Mesendoderm (in vitro differentiated cells): Measurements from ENCODE around the gene SDK2.
A peak's percentile ranks its signal among the peaks of the same experiment; 100 is the strongest.

Source experiments
- DNase-seq: peaks from one replicate; pipeline ENCODE4 v3.0.0; 2013
- H2AK5ac ChIP-seq: 2 replicates; pipeline ENCODE4 v1.6.1; 2013; ENCODE audit warnings: low read length, inconsistent platforms
- H2BK120ac ChIP-seq: 2 replicates; pipeline ENCODE4 v1.6.1; 2013; ENCODE audit warnings: low read depth, mild to moderate bottlenecking, low read length, moderate library complexity, mixed read lengths
- H2BK15ac ChIP-seq: replicated peaks from 2 replicates; pipeline ENCODE4 v1.6.1; 2013; ENCODE audit warnings: low read depth, mild to moderate bottlenecking, moderate library complexity
- H2BK5ac ChIP-seq: 2 replicates; pipeline ENCODE4 v1.6.1; 2013; ENCODE audit warnings: low read length, inconsistent platforms
- H3K18ac ChIP-seq: 2 replicates; pipeline ENCODE4 v1.6.1; 2013; ENCODE audit warnings: mild to moderate bottlenecking, low read length, mixed read lengths
- H3K23ac ChIP-seq: one replicate; pipeline ENCODE4 v1.6.1; 2013; ENCODE audit warnings: low read length
- H3K27ac ChIP-seq: 2 replicates; pipeline ENCODE4 v1.5.1; 2013; ENCODE audit warnings: low read depth, mild to moderate bottlenecking, inconsistent platforms, low read length, moderate library complexity
- H3K27me3 ChIP-seq: 2 replicates; pipeline ENCODE4 v1.6.1; 2013; ENCODE audit warnings: low read length, control low read depth, mild to moderate bottlenecking, inconsistent platforms; ENCODE audit not compliant: insufficient read depth, poor library complexity
- H3K36me3 ChIP-seq: 2 replicates; pipeline ENCODE4 v1.6.1; 2013; ENCODE audit warnings: low read length, inconsistent platforms; ENCODE audit not compliant: control insufficient read depth, insufficient read depth
- H3K4ac ChIP-seq: one replicate; pipeline ENCODE4 v1.6.1; 2013; ENCODE audit warnings: low read depth, mild to moderate bottlenecking, low read length, moderate library complexity
- H3K4me1 ChIP-seq: 2 replicates; pipeline ENCODE4 v1.6.1; 2013; ENCODE audit warnings: low read depth, low read length, inconsistent platforms; ENCODE audit not compliant: control insufficient read depth
- H3K4me2 ChIP-seq: 2 replicates; pipeline ENCODE4 v1.6.1; 2013; ENCODE audit warnings: low read length
- H3K4me3 ChIP-seq: 2 replicates; pipeline ENCODE4 v1.5.1; 2013; ENCODE audit warnings: mild to moderate bottlenecking, low read length
- H3K56ac ChIP-seq: one replicate; pipeline ENCODE4 v1.6.1; 2013; ENCODE audit warnings: low read length
- H3K79me1 ChIP-seq: 2 replicates; pipeline ENCODE4 v1.6.1; 2013; ENCODE audit warnings: low read length, inconsistent platforms
- H3K79me2 ChIP-seq: 2 replicates; pipeline ENCODE4 v1.6.1; 2013; ENCODE audit warnings: mild to moderate bottlenecking, low read length; ENCODE audit not compliant: control insufficient read depth, insufficient read depth
- H3K9ac ChIP-seq: 2 replicates; pipeline ENCODE4 v1.6.1; 2013; ENCODE audit warnings: low read length, inconsistent platforms
- H4K5ac ChIP-seq: one replicate; pipeline ENCODE4 v1.6.1; 2013; ENCODE audit warnings: low read length
- H4K8ac ChIP-seq: one replicate; pipeline ENCODE4 v1.6.1; 2013; ENCODE audit warnings: low read depth, mild to moderate bottlenecking, control low read depth, low read length, moderate library complexity
- WGBS: extraction: QIAGEN DNeasy Blood & Tissue Kit; methylation state at CpG from one replicate; pipeline ENCODE4 v1.1.7; 2013; ENCODE audit warnings: low lambda C conversion rate, missing lambda C conversion rate; ENCODE audit not compliant: insufficient coverage; ENCODE audit errors: extremely low coverage; 5-methylcytosine and 5-hydroxymethylcytosine counted together

The SDK2 gene

DNA sequence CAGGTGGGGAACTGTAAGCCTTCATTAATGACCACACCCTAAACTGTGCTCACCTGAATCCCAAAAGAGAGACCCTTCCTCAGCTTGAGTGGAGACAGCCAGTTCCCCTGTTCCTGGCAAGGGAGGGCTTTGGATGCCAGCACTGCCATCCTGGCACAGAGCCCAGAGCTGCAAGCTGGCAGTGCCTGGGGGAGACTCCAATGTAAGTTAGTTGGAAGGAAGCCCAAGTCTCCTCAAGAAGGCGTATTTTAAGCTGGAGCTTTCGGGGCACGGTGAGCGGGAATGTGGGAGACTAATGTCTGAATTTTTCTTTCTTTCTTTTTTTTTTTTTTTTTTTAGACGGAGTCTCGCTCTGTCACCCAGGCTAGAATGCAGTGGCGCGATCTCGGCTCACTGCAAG is 337.1 kb downstream of the SDK2 start:
- Histone ChIP-seq H3K23ac (no peak overlapping the region), H3K4me2 (no peak overlapping the region), H2BK120ac (no peak overlapping the region), H3K79me1 (peaks cover 26% of the 10 kb centered on the region), H3K36me3 (no peaks in the 10 kb centered on the region), H2AK5ac (no peak overlapping the region), H2BK15ac (no peak overlapping the region), H3K4ac (no peak overlapping the region), H3K9ac (no peak overlapping the region), H3K4me1 (peaks cover 25% of the 10 kb centered on the region), H3K27me3 (no peaks in the 10 kb centered on the region), H4K8ac (no peak overlapping the region), H4K5ac (no peak overlapping the region), H2BK5ac (no peak overlapping the region), H3K27ac (no peak overlapping the region), H3K18ac (no peak overlapping the region), H3K79me2 (peaks cover 42% of the 10 kb centered on the region), H3K56ac (no peak overlapping the region), H3K4me3 (no peak overlapping the region)
- no peak for DNase-seq
- WGBS, result no CpG with 5 or more reads among the region's 9 CpGs

- no peak overlapping the region for H4K8ac ChIP-seq
- H2BK120ac ChIP-seq, result no peak overlapping the region
- no peak overlapping the region for H4K5ac ChIP-seq
- H3K4ac ChIP-seq, result no peak overlapping the region
- H3K4me2 ChIP-seq, result no peak overlapping the region
- no peaks in the 10 kb centered on the region for H3K27me3 ChIP-seq
- H3K36me3 ChIP-seq, result no peaks in the 10 kb centered on the region
- DNase-seq, result no peak
- no peak overlapping the region for H2AK5ac ChIP-seq
- peak overlapping the region; percentile 73 for H3K56ac ChIP-seq
- H3K79me2 ChIP-seq, result peaks cover 44% of the 10 kb centered on the region
- no peak overlapping the region for H2BK5ac ChIP-seq
- no CpG with 5 or more reads among the region's 11 CpGs for WGBS
- H3K9ac ChIP-seq, result peak overlapping the region; percentile 44
- peaks cover 26% of the 10 kb centered on the region for H3K79me1 ChIP-seq
- no peak overlapping the region for H3K27ac ChIP-seq
- peaks cover 25% of the 10 kb centered on the region for H3K4me1 ChIP-seq
- H3K23ac ChIP-seq, result no peak overlapping the region
- no peak overlapping the region for H3K4me3 ChIP-seq
- no peak overlapping the region for H2BK15ac ChIP-seq
- H3K18ac ChIP-seq, result no peak overlapping the region
These were observed 338.1 kb downstream of the SDK2 start for GRCh38 chr17:73305845-73306836.

DNA sequence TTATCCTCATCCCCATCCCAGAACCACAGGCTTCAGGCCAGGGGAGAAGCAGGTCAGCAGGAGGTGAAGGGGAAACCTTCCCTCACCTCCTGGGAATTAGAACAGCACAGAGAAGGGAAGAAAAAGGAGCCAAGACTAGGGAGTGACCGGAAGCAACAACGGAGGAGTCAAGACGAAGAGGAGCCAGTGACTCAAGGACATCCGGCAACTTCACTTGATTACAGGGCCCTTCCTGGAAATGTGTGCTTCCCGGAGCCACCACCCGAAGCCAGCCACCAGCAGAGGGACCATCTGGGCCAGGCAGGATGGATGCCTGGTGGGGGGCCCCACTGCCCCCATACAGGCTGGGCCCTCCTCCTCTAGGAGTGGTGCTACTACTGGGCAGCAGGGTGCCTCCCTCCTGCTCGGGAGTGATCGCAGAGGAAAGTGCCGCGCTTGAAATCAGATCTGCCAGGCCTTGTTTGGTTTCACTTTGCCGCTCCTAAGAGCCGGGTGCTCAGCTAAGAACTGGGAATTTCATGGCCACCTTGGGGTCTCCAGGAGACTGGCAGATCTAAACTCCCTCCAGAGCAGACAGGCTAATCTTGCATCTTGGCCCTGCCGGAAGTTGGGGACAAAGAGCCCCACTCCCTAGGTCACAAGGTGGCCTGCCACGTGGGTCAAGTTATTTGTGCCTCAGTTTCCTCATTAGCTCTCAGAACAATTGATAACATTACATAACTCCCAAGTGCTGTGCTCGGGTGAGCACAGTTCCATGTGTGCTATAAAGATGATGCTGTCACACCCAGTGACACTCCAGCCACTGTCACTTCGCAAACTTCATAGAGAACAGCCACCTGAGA is 339.1 kb downstream of the SDK2 start:
- H3K23ac ChIP-seq, result peak overlapping the region; percentile 83
- H3K4me1 ChIP-seq, result peaks cover 25% of the 10 kb centered on the region
- H2BK15ac ChIP-seq, result no peak overlapping the region
- peak; percentile 87 for DNase-seq
- H3K79me1 ChIP-seq, result peaks cover 28% of the 10 kb centered on the region
- no peak overlapping the region for H4K5ac ChIP-seq
- H3K56ac ChIP-seq, result peak overlapping the region; percentile 73
- peaks cover 45% of the 10 kb centered on the region for H3K79me2 ChIP-seq
- no CpG with 5 or more reads among the region's 16 CpGs for WGBS
- H4K8ac ChIP-seq, result no peak overlapping the region
- H3K18ac ChIP-seq, result peak overlapping the region; percentile 1
- H3K9ac ChIP-seq, result peak overlapping the region; percentile 44
- peak overlapping the region; percentile 5 for H2BK5ac ChIP-seq
- no peak overlapping the region for H3K4ac ChIP-seq
- H2AK5ac ChIP-seq, result peak overlapping the region; percentile 63
- H2BK120ac ChIP-seq, result no peak overlapping the region
- no peak overlapping the region for H3K4me3 ChIP-seq
- no peaks in the 10 kb centered on the region for H3K36me3 ChIP-seq
- H3K4me2 ChIP-seq, result peak overlapping the region; percentile 3
- peak overlapping the region; percentile 4 for H3K27ac ChIP-seq
- H3K27me3 ChIP-seq, result no peaks in the 10 kb centered on the region

DNA sequence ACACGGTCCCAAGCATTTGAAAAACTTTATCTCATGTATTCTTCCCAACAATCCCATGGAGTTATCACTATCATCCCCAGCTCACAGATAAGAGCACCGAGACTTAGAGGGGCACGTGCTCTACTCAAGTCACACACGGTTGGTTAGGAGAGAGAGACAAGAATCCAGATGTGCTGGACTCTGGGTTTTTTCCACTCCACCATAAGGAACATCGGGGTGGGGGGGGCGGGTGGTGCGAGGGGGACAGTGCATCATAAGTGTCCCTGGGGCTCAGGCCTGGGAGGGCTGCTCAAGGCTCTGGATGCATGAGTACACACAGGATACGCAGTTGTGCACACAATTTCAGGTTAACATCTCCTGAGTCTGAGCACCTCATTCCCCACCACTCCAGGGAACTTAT is 339.8 kb downstream of the SDK2 start:
- Histone ChIP-seq H3K4ac (no peak overlapping the region), H3K27ac (no peak overlapping the region), H4K8ac (no peak overlapping the region), H2BK120ac (no peak overlapping the region), H2AK5ac (no peak overlapping the region), H3K4me2 (no peak overlapping the region), H4K5ac (no peak overlapping the region), H3K79me1 (peaks cover 31% of the 10 kb centered on the region), H2BK15ac (no peak overlapping the region), H3K56ac (peak overlapping the region; percentile 46), H3K27me3 (no peaks in the 10 kb centered on the region), H3K36me3 (no peaks in the 10 kb centered on the region), H3K18ac (peak overlapping the region; percentile 1), H3K4me1 (peaks cover 21% of the 10 kb centered on the region), H3K23ac (no peak overlapping the region), H2BK5ac (peak overlapping the region; percentile 5), H3K9ac (no peak overlapping the region), H3K79me2 (peaks cover 44% of the 10 kb centered on the region), H3K4me3 (no peak overlapping the region)
- no CpG with 5 or more reads among the region's 8 CpGs for WGBS
- DNase-seq, result peak; percentile 59

DNA sequence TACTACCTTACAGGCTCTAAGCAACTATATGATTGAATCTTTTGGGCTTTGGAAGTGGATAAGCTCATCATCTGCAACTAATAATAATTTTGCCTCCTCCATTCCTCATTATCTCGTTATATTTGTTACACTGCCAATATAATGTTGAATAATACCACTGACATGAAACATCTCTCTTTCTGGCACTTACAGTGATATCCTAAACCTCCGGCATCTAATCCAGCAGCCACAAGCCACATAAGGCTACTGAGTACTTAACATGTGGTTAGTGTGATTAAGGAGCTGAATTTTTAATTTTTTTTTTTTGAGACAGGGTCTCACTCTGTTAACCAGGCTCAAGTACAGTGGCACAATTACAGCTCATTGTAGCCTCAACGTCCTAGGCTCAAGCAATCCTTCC is 342.1 kb downstream of the SDK2 start:
- H4K5ac ChIP-seq, result no peak overlapping the region
- no CpG with 5 or more reads among the region's 3 CpGs for WGBS
- no peak overlapping the region for H2BK5ac ChIP-seq
- no peak overlapping the region for H3K4me2 ChIP-seq
- no peak overlapping the region for H3K18ac ChIP-seq
- H3K4me1 ChIP-seq, result peaks cover 15% of the 10 kb centered on the region
- no peak overlapping the region for H3K23ac ChIP-seq
- no peak overlapping the region for H4K8ac ChIP-seq
- H2AK5ac ChIP-seq, result no peak overlapping the region
- no peaks in the 10 kb centered on the region for H3K27me3 ChIP-seq
- no peak overlapping the region for H3K4me3 ChIP-seq
- H3K79me2 ChIP-seq, result peaks cover 42% of the 10 kb centered on the region
- peaks cover 30% of the 10 kb centered on the region for H3K79me1 ChIP-seq
- H3K9ac ChIP-seq, result no peak overlapping the region
- H3K56ac ChIP-seq, result no peak overlapping the region
- H2BK120ac ChIP-seq, result no peak overlapping the region
- H3K4ac ChIP-seq, result no peak overlapping the region
- no peak for DNase-seq
- no peak overlapping the region for H3K27ac ChIP-seq
- no peak overlapping the region for H2BK15ac ChIP-seq
- peaks cover 2% of the 10 kb centered on the region for H3K36me3 ChIP-seq
